Stimulated activated CD4-positive, alpha-beta T cell treated with anti-CD3 and anti-CD28 coated beads, Interleukin-15, amount 100 ng/mL, for 24 hours (primary cell): ENCODE measurements around the gene SPATA2.
"Not testable (repeated sequence)": the region's sequence is repeated elsewhere in the genome, so short reads cannot be mapped to it uniquely, and the experiment has no call there.

Experiments used
- DNase-seq: peaks from one replicate; pipeline ENCODE4 v3.0.0-alpha.2; 2020

SPATA2 gene

GRCh38 chr20:49882171-49882970, 33.0 kb downstream of the SPATA2 start:
- no peak for DNase-seq

GRCh38 chr20:49880724-49881445, 34.4 kb downstream of the SPATA2 start:
- DNase-seq: no peak

GRCh38 chr20:49880177-49880576, 35.2 kb downstream of the SPATA2 start:
- DNase-seq: no peak

- no peak for DNase-seq
Observed at GRCh38 chr20:49878977-49879376, 36.4 kb downstream of the SPATA2 start.

- DNase-seq: no peak
Observed at GRCh38 chr20:49877386-49877921, 37.9 kb downstream of the SPATA2 start.

GRCh38 chr20:49874696-49875095, 40.6 kb downstream of the SPATA2 start:
- DNase-seq: no peak

- DNase-seq: no peak
Observed at GRCh38 chr20:49872056-49872455, 43.3 kb downstream of the SPATA2 start.

- no peak for DNase-seq
Observed at GRCh38 chr20:49871391-49871948, 43.9 kb downstream of the SPATA2 start.

GRCh38 chr20:49870261-49870660, 45.1 kb downstream of the SPATA2 start:
- no peak for DNase-seq

- DNase-seq: no peak
Observed at GRCh38 chr20:49868964-49869363, 46.4 kb downstream of the SPATA2 start.

GRCh38 chr20:49868538-49868937, 46.8 kb downstream of the SPATA2 start:
- no peak for DNase-seq

GRCh38 chr20:49867453-49868215, 47.7 kb downstream of the SPATA2 start:
- no peak for DNase-seq

GRCh38 chr20:49866051-49866450, 49.3 kb downstream of the SPATA2 start:
- DNase-seq: no peak

GRCh38 chr20:49865559-49865958, 49.8 kb downstream of the SPATA2 start:
- DNase-seq: no peak

- DNase-seq: no peak
Observed at GRCh38 chr20:49863666-49864065, 51.7 kb downstream of the SPATA2 start.

GRCh38 chr20:49862607-49863200, 52.6 kb downstream of the SPATA2 start:
- DNase-seq: no peak

- not testable (repeated sequence) for DNase-seq
Observed at GRCh38 chr20:49861232-49861631, 54.1 kb downstream of the SPATA2 start.

GRCh38 chr20:49859807-49860206, 55.5 kb downstream of the SPATA2 start:
- no peak for DNase-seq

- DNase-seq: no peak
Observed at GRCh38 chr20:49859011-49859410, 56.3 kb downstream of the SPATA2 start.

- no peak for DNase-seq
Observed at GRCh38 chr20:49858076-49858585, 57.2 kb downstream of the SPATA2 start.

- DNase-seq: no peak
Observed at GRCh38 chr20:49856904-49857303, 58.4 kb downstream of the SPATA2 start.

- no peak for DNase-seq
Observed at GRCh38 chr20:49854190-49854875, 61.0 kb downstream of the SPATA2 start.
